WTC11 (cell line): ENCODE data around the gene B3GLCT. TPM values are rescaled to one million over a fixed set of nuclear protein-coding genes. Genes with fewer than 3 reads are reported as not detected.
"Not testable (repeated sequence)": the region's sequence is repeated elsewhere in the genome, so short reads cannot be mapped to it uniquely, and the experiment has no call there.

Experiments
- ATAC-seq: fragments of 200-7000 bp; cut with Tn5 transposase; 2 replicates; pipeline ENCODE4 v1.10.0; 2021; ENCODE audit warnings: mild to moderate bottlenecking, moderate library complexity
- CTCF ChIA-PET: fragments of 300-600 bp; sonication (Branson Sonifier 250); formaldehyde crosslinking; loops from one replicate; lab custom pipeline; 2021; ENCODE audit warnings: antibody characterized with exemption; lab: Charles Lee
- POLR2A ChIA-PET: fragments of 350-600 bp; sonication (Branson Sonifier 250); formaldehyde crosslinking; loops from one replicate; lab custom pipeline; 2021; ENCODE audit warnings: antibody characterized with exemption; lab: Charles Lee
- DNase-seq: peaks from one replicate; pipeline ENCODE4 v3.0.0; 2021; ENCODE audit warnings: low spot score
- H3K27ac Mint-ChIP-seq: 2 replicates; pipeline ENCODE4 v1.8.0; 2021; ENCODE audit warnings: mixed read lengths
- H3K27me3 Mint-ChIP-seq: 2 replicates; pipeline ENCODE4 v1.8.0; 2021; ENCODE audit warnings: low read depth, mild to moderate bottlenecking, moderate library complexity, mixed read lengths
- H3K36me3 Mint-ChIP-seq: 2 replicates; pipeline ENCODE4 v1.8.0; 2021; ENCODE audit warnings: mixed read lengths
- H3K4me1 Mint-ChIP-seq: 2 replicates; pipeline ENCODE4 v1.8.0; 2022; ENCODE audit warnings: mixed read lengths
- H3K4me3 Mint-ChIP-seq: 2 replicates; pipeline ENCODE4 v1.8.0; 2021; ENCODE audit warnings: mild to moderate bottlenecking, moderate library complexity, mixed read lengths
- H3K9me3 Mint-ChIP-seq: 2 replicates; pipeline ENCODE4 v1.8.0; 2021; ENCODE audit warnings: mixed read lengths
- AR ChIP-seq: fragments of 250-450 bp; sonication (Bioruptor Pico); IDR thresholded peaks from 2 replicates; pipeline ENCODE4 v1.9.0; 2021; ENCODE audit warnings: mild to moderate bottlenecking
- ATF1 ChIP-seq: sonication (generic); formaldehyde crosslinking; IDR thresholded peaks from 2 replicates; pipeline ENCODE4 v1.8.1; 2023; ENCODE audit warnings: mild to moderate bottlenecking, moderate library complexity, missing genetic modification reagents
- ATF3 ChIP-seq: sonication (generic); formaldehyde crosslinking; conservative IDR thresholded peaks from 2 replicates; pipeline ENCODE4 v1.8.1; 2022; ENCODE audit warnings: mild to moderate bottlenecking, missing genetic modification reagents
- CREM ChIP-seq: sonication (generic); formaldehyde crosslinking; IDR thresholded peaks from 2 replicates; pipeline ENCODE4 v1.8.1; 2022; ENCODE audit warnings: mild to moderate bottlenecking, missing genetic modification reagents, moderate library complexity
- E2F5 ChIP-seq: sonication (generic); formaldehyde crosslinking; IDR thresholded peaks from 2 replicates; pipeline ENCODE4 v1.8.1; 2022; ENCODE audit warnings: mild to moderate bottlenecking, moderate library complexity, missing genetic modification reagents
- EMX1 ChIP-seq: fragments of 250-450 bp; sonication (Bioruptor Pico); IDR thresholded peaks from 2 replicates; pipeline ENCODE4 v1.8.0; 2021; ENCODE audit warnings: mild to moderate bottlenecking
- ERG ChIP-seq: fragments of 250-450 bp; sonication (Bioruptor Pico); IDR thresholded peaks from 2 replicates; pipeline ENCODE4 v1.8.0; 2021; ENCODE audit warnings: mild to moderate bottlenecking
- GTF2I ChIP-seq: fragments of 250-450 bp; sonication (Bioruptor Pico); conservative IDR thresholded peaks from 2 replicates; pipeline ENCODE4 v1.4.0; 2021; ENCODE audit warnings: mild to moderate bottlenecking
- HMGXB4 ChIP-seq: sonication (generic); formaldehyde crosslinking; IDR thresholded peaks from 2 replicates; pipeline ENCODE4 v1.8.1; 2023; ENCODE audit warnings: mild to moderate bottlenecking, moderate library complexity, missing genetic modification reagents
- PRDM15 ChIP-seq: sonication (generic); formaldehyde crosslinking; IDR thresholded peaks from 2 replicates; pipeline ENCODE4 v1.8.0; 2022; ENCODE audit warnings: missing genetic modification reagents
- PRRX2 ChIP-seq: fragments of 250-450 bp; sonication (Bioruptor Pico); IDR thresholded peaks from 2 replicates; pipeline ENCODE4 v1.8.0; 2021; ENCODE audit warnings: mild to moderate bottlenecking
- ZNF263 ChIP-seq: sonication (generic); formaldehyde crosslinking; IDR thresholded peaks from 2 replicates; pipeline ENCODE4 v1.8.1; 2022; ENCODE audit warnings: low read depth, mild to moderate bottlenecking, moderate library complexity, missing genetic modification reagents
- ZNF532 ChIP-seq: fragments of 250-450 bp; sonication (Bioruptor Pico); IDR thresholded peaks from 2 replicates; pipeline ENCODE4 v1.9.0; 2021; ENCODE audit warnings: mild to moderate bottlenecking, borderline replicate concordance
- ZSCAN18 ChIP-seq: fragments of 250-450 bp; sonication (Bioruptor Pico); IDR thresholded peaks from 2 replicates; pipeline ENCODE4 v2.1.2; 2022; ENCODE audit warnings: mild to moderate bottlenecking, moderate library complexity
- total RNA-seq: library from RNA; stranded (reverse); gene quantifications from 3 replicates; pipeline ENCODE4 v1.2.3, GENCODE V29; 2021

Gene B3GLCT
- total RNA-seq, 1 experiment from 2014 or later: 2.4 TPM

- no peak for TF ChIP-seq ZSCAN18
- no peak for TF ChIP-seq ZNF263 (CRISPR knock-in tag)
- TF ChIP-seq ATF1 (CRISPR knock-in tag): no peak
- no peak for TF ChIP-seq ZNF532 (CRISPR knock-in tag)
- no peak for TF ChIP-seq EMX1 (CRISPR knock-in tag)
- TF ChIP-seq PRRX2 (CRISPR knock-in tag): no peak
- TF ChIP-seq CREM: no peak
- no peak for TF ChIP-seq E2F5 (CRISPR knock-in tag)
These were observed 14.7 kb downstream of the B3GLCT start (continued) for GRCh38 chr13:31214435-31214834.

GRCh38 chr13:31216916-31217315, 17.1 kb downstream of the B3GLCT start:
- DNase-seq, H3K4me3 Mint-ChIP-seq, ATAC-seq, H3K27me3 Mint-ChIP-seq, H3K4me1 Mint-ChIP-seq, H3K36me3 Mint-ChIP-seq, H3K27ac Mint-ChIP-seq, POLR2A ChIA-PET: not testable (repeated sequence)
- H3K9me3 Mint-ChIP-seq: peaks cover 15% of the 10 kb centered on the region
- CTCF ChIA-PET: interaction anchor here (0.8 kb wide), 1 partner anchor 17 kb away, joined by 3 read pairs; the partner anchor contains the start of gene B3GLCT

- POLR2A ChIA-PET: no interaction called here
- Mint-ChIP-seq H3K27me3 (no peaks in the 10 kb centered on the region), H3K4me1 (0 out of 2 replicates have a peak, but pooled peaks cover 2% of the 10 kb centered on the region)
- TF ChIP-seq HMGXB4 (CRISPR knock-in tag) (no peak), AR (CRISPR knock-in tag) (no peak), ATF3 (no peak), GTF2I (CRISPR knock-in tag) (no peak), ERG (CRISPR knock-in tag) (no peak), PRDM15 (no peak)
These were observed 20.3 kb downstream of the B3GLCT start for GRCh38 chr13:31219909-31220598.

More at GRCh38 chr13:31219909-31220598, 20.3 kb downstream of the B3GLCT start:
- no peak for ATAC-seq
- Mint-ChIP-seq H3K36me3 (no peaks in the 10 kb centered on the region), H3K27ac (no peak overlapping the region), H3K9me3 (peaks cover 15% of the 10 kb centered on the region), H3K4me3 (no peak overlapping the region)
- no peak for DNase-seq
- CTCF ChIA-PET: no interaction called here
